ENCODE measurements around the gene KLK4. TPM values are rescaled to one million over a fixed set of nuclear protein-coding genes. Genes with fewer than 3 reads are reported as not detected.

KLK4 gene
- total and polyA plus RNA-seq, 10 of the 15 experiments (the other 5 are each of a cell fraction or from before 2014, with no cell fraction given) = 0.06 to 0.31 TPM; not detected in 8

DNA sequence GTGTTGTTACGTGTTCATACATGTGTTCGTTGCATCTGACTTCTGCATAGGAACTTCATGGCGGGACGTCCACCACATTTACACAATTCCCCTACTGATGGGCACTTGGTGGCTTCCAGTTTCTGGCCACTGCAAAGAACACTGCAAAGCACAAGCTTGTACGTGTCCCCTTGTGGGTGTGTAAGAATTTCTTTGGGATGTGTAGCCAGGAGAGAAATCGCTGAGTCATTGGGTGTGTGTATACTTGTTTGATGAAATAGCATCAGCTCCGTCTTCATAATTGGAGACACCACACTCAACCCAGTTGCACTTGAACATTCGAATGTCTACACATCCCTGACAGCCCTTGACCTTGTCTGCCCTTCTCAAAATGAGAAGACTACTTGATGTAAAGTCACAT is 22.4 kb upstream of the KLK4 start:
- DNase-seq (ENCODE audit: low read depth, low spot score) (no peak), FAIRE-seq (no peak), ATAC-seq (no peak)
- H3K4me1 ChIP-seq (ENCODE audit: control insufficient read depth, insufficient read depth, low read length) = no peaks in the 10 kb centered on the region
- RAD21 ChIA-PET (ENCODE audit: unreplicated experiment) = no interaction called here
- H3K9ac ChIP-seq (ENCODE audit: control insufficient read depth, insufficient read depth, low read length) = no peak overlapping the region
- SMC1A ChIA-PET (ENCODE audit: uncharacterized antibody, unreplicated experiment) = interaction anchor here (1.9 kb wide), 1 partner anchor 12 kb away, joined by 4 read pairs; no protein-coding TSS in a partner anchor
- TF ChIP-seq BACH1 (IDR thresholded peaks at IDR 0.05; ENCODE audit: borderline replicate concordance) = no peak
- TF ChIP-seq NR2C1 (IDR thresholded peaks at IDR 0.05) = no peak
- no peak for TF ChIP-seq RELA (IDR thresholded peaks at IDR 0.05; ENCODE audit: borderline replicate concordance, partially characterized antibody)
- TF ChIP-seq RCOR1 (conservative IDR thresholded peaks at IDR 0.05; ENCODE audit: low read depth, low read length) = no peak
- no peak for TF ChIP-seq CEBPB (IDR thresholded peaks at IDR 0.05; ENCODE audit: borderline replicate concordance in 1 of 2, low read depth in 2 of 2, low read length in 2 of 2)
- POLR2A ChIA-PET = no interaction called here
- H3K4me3 ChIP-seq = no peak overlapping the region
- no TSS peak for BruUV-seq (replicated peaks)
- in situ Hi-C loops (cut with MboI) = loop anchor here (10.0 kb wide), 1 partner anchor 161 kb away; no protein-coding TSS in a partner anchor
- no peak overlapping the region for H2AFZ ChIP-seq (ENCODE audit: control insufficient read depth, low read depth, low read length)
- no peak overlapping the region for H3K4me2 ChIP-seq (ENCODE audit: control insufficient read depth, insufficient read depth)
- 58% methylated on average over 8 of the region's 8 CpGs for WGBS (ENCODE audit: insufficient coverage, insufficient replicate concordance, low lambda C conversion rate, missing lambda C conversion rate)
- H3K27me3 ChIP-seq (replicated peaks in 1 of 2; ENCODE audit: control insufficient read depth in 2 of 2, insufficient read depth in 2 of 2, low read length in 1 of 2) = no peaks in the 10 kb centered on the region
- no peaks in the 10 kb centered on the region for H3K36me3 ChIP-seq (ENCODE audit: control insufficient read depth in 2 of 2, insufficient read depth in 2 of 2, low read length in 1 of 2)
- intact Hi-C loops (cut with micrococcal nuclease; ENCODE audit: unreplicated experiment) = loop anchor here (5.0 kb wide), 1 partner anchor 159 kb away; no protein-coding TSS in a partner anchor
- H4K20me1 ChIP-seq (ENCODE audit: control insufficient read depth, insufficient read depth) = no peaks in the 10 kb centered on the region
- H3K27ac ChIP-seq (ENCODE audit: control insufficient read depth, insufficient read depth) = no peak overlapping the region
- no peaks in the 10 kb centered on the region for H3K9me3 ChIP-seq (replicated peaks; ENCODE audit: control insufficient read depth, insufficient read depth, low read length)
- H3K79me2 ChIP-seq (ENCODE audit: control insufficient read depth, insufficient read depth, low read length) = no peaks in the 10 kb centered on the region
- CTCF ChIA-PET = interaction anchor here (1.0 to 3.0 kb wide), 3 partner anchors 9 to 150 kb away, joined by 3 to 11 read pairs (median 11); no protein-coding TSS in a partner anchor

DNA sequence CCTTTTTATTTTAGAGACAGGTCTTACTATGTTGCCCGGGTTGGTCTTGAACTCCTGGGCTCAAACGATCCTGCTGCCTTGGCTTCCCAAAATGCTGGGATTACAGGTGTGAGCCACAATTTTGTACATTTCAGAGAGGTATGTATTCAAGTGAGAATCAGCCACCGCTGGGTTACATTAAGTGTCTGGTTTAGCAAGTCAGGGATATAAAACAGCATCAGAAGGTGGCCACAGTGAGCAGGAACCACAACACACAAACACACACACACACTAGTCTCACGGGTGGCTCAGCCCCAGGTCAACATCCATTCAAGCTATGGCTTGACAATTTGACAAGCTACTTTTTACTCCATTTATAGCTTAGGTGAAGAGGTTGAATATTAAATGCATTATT is 21.5 kb upstream of the KLK4 start:
- WGBS (ENCODE audit: insufficient coverage, insufficient replicate concordance, low lambda C conversion rate, missing lambda C conversion rate) = 9% methylated on average over 4 of the region's 4 CpGs
- ChIA-PET RAD21 (ENCODE audit: unreplicated experiment) (no interaction called here), POLR2A (interaction anchor here (0.7 kb wide), 1 partner anchor 441 kb away, joined by 3 read pairs; no protein-coding TSS in a partner anchor), SMC1A (ENCODE audit: uncharacterized antibody, unreplicated experiment) (interaction anchor here (1.9 kb wide), 1 partner anchor 11 kb away, joined by 4 read pairs; no protein-coding TSS in a partner anchor), CTCF (interaction anchor here (0.6 to 3.0 kb wide), 4 partner anchors 8 to 64 kb away, joined by 3 to 11 read pairs (median 3); no protein-coding TSS in a partner anchor)
- H3K36me3 ChIP-seq (ENCODE audit: control insufficient read depth in 2 of 2, insufficient read depth in 2 of 2, low read length in 1 of 2) = no peaks in the 10 kb centered on the region
- DNase-seq (ENCODE audit: low read depth, low spot score) = no peak
- in situ Hi-C loops (cut with MboI) (loop anchor here (10.0 kb wide), 1 partner anchor 162 kb away; no protein-coding TSS in a partner anchor), intact Hi-C loops (cut with micrococcal nuclease; ENCODE audit: unreplicated experiment) (loop anchor here (5.0 kb wide), 1 partner anchor 160 kb away; no protein-coding TSS in a partner anchor)
- TF ChIP-seq ZZZ3 (IDR thresholded peaks at IDR 0.05; ENCODE audit: control insufficient read depth, insufficient read length, low read depth) = no peak
- TF ChIP-seq TCF12 (IDR thresholded peaks at IDR 0.05; ENCODE audit: low read depth, low read length) = no peak
- no peak for TF ChIP-seq BACH1 (IDR thresholded peaks at IDR 0.05; ENCODE audit: borderline replicate concordance)
- no peak for TF ChIP-seq EED (IDR thresholded peaks at IDR 0.05; ENCODE audit: low read depth)
- TF ChIP-seq, protein P1, sequence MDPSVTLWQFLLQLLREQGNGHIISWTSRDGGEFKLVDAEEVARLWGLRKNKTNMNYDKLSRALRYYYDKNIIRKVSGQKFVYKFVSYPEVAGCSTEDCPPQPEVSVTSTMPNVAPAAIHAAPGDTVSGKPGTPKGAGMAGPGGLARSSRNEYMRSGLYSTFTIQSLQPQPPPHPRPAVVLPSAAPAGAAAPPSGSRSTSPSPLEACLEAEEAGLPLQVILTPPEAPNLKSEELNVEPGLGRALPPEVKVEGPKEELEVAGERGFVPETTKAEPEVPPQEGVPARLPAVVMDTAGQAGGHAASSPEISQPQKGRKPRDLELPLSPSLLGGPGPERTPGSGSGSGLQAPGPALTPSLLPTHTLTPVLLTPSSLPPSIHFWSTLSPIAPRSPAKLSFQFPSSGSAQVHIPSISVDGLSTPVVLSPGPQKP (IDR thresholded peaks at IDR 0.05; ENCODE audit: low read depth, low read length) = no peak
- TF ChIP-seq SMAD1 (IDR thresholded peaks at IDR 0.05; ENCODE audit: low read depth, partially characterized antibody) = no peak
- TF ChIP-seq, protein P2, sequence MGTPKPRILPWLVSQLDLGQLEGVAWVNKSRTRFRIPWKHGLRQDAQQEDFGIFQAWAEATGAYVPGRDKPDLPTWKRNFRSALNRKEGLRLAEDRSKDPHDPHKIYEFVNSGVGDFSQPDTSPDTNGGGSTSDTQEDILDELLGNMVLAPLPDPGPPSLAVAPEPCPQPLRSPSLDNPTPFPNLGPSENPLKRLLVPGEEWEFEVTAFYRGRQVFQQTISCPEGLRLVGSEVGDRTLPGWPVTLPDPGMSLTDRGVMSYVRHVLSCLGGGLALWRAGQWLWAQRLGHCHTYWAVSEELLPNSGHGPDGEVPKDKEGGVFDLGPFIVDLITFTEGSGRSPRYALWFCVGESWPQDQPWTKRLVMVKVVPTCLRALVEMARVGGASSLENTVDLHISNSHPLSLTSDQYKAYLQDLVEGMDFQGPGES (IDR thresholded peaks at IDR 0.05) = no peak
- TF ChIP-seq FOXK2 (IDR thresholded peaks at IDR 0.05) = no peak
- TF ChIP-seq ZSCAN29 (IDR thresholded peaks at IDR 0.05) = no peak
- no peak for TF ChIP-seq HDAC2 (IDR thresholded peaks at IDR 0.05)
- no peak for TF ChIP-seq POLR2AphosphoS5 (IDR thresholded peaks at IDR 0.05; ENCODE audit: low read length)
- no peak for TF ChIP-seq SIN3A (IDR thresholded peaks at IDR 0.05; ENCODE audit: low read depth, low read length)
- no peak for FAIRE-seq
- no peak for ATAC-seq
- H3K4me3 ChIP-seq = no peak overlapping the region
- no peaks in the 10 kb centered on the region for H3K4me1 ChIP-seq (ENCODE audit: control insufficient read depth, insufficient read depth, low read length)
- H4K20me1 ChIP-seq (ENCODE audit: control insufficient read depth, insufficient read depth) = no peaks in the 10 kb centered on the region
- H3K9me3 ChIP-seq (replicated peaks; ENCODE audit: control insufficient read depth, insufficient read depth, low read length) = no peaks in the 10 kb centered on the region
- no peak overlapping the region for H3K4me2 ChIP-seq (ENCODE audit: control insufficient read depth, insufficient read depth)
- no peak overlapping the region for H3K27ac ChIP-seq (ENCODE audit: control insufficient read depth, insufficient read depth)
- H3K79me2 ChIP-seq (ENCODE audit: control insufficient read depth, insufficient read depth, low read length) = no peaks in the 10 kb centered on the region
- no peak overlapping the region for H3K9ac ChIP-seq (ENCODE audit: control insufficient read depth, insufficient read depth, low read length)
- no peaks in the 10 kb centered on the region for H3K27me3 ChIP-seq (replicated peaks in 1 of 2; ENCODE audit: control insufficient read depth in 2 of 2, insufficient read depth in 2 of 2, low read length in 1 of 2)
- BruUV-seq (replicated peaks) = no TSS peak
- H2AFZ ChIP-seq (ENCODE audit: control insufficient read depth, low read depth, low read length) = no peak overlapping the region

All from GM12878 (cell line).